Measurements from ENCODE around the gene LFNG.
A peak's percentile ranks its signal among the peaks of the same experiment; 100 is the strongest.

The LFNG gene

DNA sequence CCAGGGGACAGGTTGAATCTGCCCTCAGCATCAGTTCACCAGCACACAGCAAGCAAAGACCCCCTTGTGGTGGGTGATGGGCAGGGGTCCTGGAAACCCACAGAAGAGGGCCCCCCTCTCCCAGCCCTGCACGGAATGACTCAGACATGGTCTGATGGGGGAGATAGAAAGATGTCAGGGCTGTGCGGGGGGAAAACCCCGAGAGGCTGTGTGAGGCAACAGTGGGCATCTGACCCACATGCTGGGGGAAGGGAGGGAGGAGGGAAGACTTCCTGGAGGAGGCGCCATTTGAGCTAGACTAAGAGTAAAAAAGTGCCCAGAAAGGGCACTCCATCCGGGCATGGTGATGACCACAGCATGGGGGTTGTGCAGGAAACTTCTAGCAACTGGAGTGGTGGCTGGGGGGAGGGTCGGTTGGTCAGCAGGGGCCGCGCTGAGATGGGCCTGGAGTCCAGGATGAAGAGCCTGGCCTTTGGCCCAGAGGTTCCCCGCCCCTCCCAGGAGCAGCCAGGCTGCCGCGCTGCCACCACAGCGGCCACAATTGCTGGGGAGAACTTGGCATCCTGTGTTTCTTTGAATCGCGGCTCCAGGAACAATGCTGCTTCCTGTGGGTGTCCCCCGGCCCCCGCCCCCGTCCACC lies 2.5 kb downstream of the LFNG start:
- Mint-ChIP-seq H3K9me3 (no peaks in the 10 kb centered on the region), H3K4me3 (peak overlapping the region; percentile 100), H3K27me3 (peaks cover 8% of the 10 kb centered on the region), H3K27ac (peak overlapping the region; percentile 87), H3K36me3 (ENCODE audit: low read depth) (peaks cover 64% of the 10 kb centered on the region), H3K4me1 (ENCODE audit: low read depth) (peaks cover 74% of the 10 kb centered on the region)
- intact Hi-C loops (cut with micrococcal nuclease): loop anchor here (5.0 to 10.0 kb wide), 2 partner anchors 35 to 113 kb away; partner anchors contain the start of genes BRAT1, IQCE and TTYH3

GRCh38 chr7:2522780-2523433 lies 3.3 kb downstream of the LFNG start:
- H3K9me3 Mint-ChIP-seq: no peaks in the 10 kb centered on the region
- H3K4me3 Mint-ChIP-seq: peak overlapping the region; percentile 100
- peaks cover 73% of the 10 kb centered on the region for H3K36me3 Mint-ChIP-seq (ENCODE audit: low read depth)
- H3K27ac Mint-ChIP-seq: peak overlapping the region; percentile 87
- peaks cover 4% of the 10 kb centered on the region for H3K27me3 Mint-ChIP-seq
- peaks cover 75% of the 10 kb centered on the region for H3K4me1 Mint-ChIP-seq (ENCODE audit: low read depth)
- intact Hi-C loops (cut with micrococcal nuclease): loop anchor here (5.0 to 10.0 kb wide), 2 partner anchors 34 to 112 kb away; partner anchors contain the start of genes BRAT1, IQCE and TTYH3

DNA sequence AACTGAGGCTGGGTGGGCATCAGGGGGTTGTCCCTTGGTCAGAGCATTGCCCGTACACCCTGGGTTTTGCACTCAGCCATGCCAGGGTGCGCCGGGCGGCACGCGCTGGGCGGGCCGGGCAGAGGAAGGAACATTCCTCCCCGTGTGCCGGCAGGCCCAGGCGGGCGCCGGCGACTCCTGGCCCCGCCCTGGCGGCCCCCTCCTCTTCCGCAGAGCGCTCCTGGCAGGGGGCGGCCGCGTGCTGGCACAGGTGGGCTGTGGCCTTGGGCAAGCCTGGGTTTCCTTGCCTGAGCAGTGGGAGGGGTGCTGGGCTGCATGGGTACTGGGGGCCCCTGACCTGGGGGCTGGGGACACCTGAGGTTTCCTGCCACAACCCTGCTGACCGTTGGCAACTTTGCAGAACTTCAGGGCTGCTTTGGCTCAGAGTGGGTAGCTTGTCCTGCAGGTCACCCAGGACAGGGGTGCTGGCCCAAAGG lies 3.9 kb downstream of the LFNG start:
- intact Hi-C loops (cut with micrococcal nuclease): loop anchor here (5.0 to 10.0 kb wide), 2 partner anchors 34 to 111 kb away; partner anchors contain the start of genes BRAT1, IQCE and TTYH3
- Mint-ChIP-seq H3K4me3 (peak overlapping the region; percentile 100), H3K36me3 (ENCODE audit: low read depth) (peaks cover 79% of the 10 kb centered on the region), H3K4me1 (ENCODE audit: low read depth) (peaks cover 76% of the 10 kb centered on the region), H3K27ac (peak overlapping the region; percentile 87), H3K27me3 (no peaks in the 10 kb centered on the region), H3K9me3 (no peaks in the 10 kb centered on the region)

- peaks cover 83% of the 10 kb centered on the region for H3K4me1 Mint-ChIP-seq (ENCODE audit: low read depth)
- intact Hi-C loops (cut with micrococcal nuclease): loop anchor here (5.0 to 10.0 kb wide), 2 partner anchors 33 to 111 kb away; partner anchors contain the start of genes BRAT1, IQCE and TTYH3
- H3K27ac Mint-ChIP-seq: peak overlapping the region; percentile 87
- no peaks in the 10 kb centered on the region for H3K27me3 Mint-ChIP-seq
- H3K4me3 Mint-ChIP-seq: peak overlapping the region; percentile 100
- no peaks in the 10 kb centered on the region for H3K9me3 Mint-ChIP-seq
- H3K36me3 Mint-ChIP-seq (ENCODE audit: low read depth): peaks cover 85% of the 10 kb centered on the region
These were observed 4.6 kb downstream of the LFNG start for GRCh38 chr7:2523941-2524807.

- peak overlapping the region; percentile 98 for H3K27ac Mint-ChIP-seq
- peaks cover 83% of the 10 kb centered on the region for H3K36me3 Mint-ChIP-seq (ENCODE audit: low read depth)
- no peaks in the 10 kb centered on the region for H3K9me3 Mint-ChIP-seq
- peaks cover 91% of the 10 kb centered on the region for H3K4me1 Mint-ChIP-seq (ENCODE audit: low read depth)
- H3K27me3 Mint-ChIP-seq: no peaks in the 10 kb centered on the region
- peak overlapping the region; percentile 37 for H3K4me3 Mint-ChIP-seq
- intact Hi-C loops (cut with micrococcal nuclease): loop anchor here (5.0 to 10.0 kb wide), 3 partner anchors 32 to 110 kb away; partner anchors contain the start of genes BRAT1, IQCE and TTYH3
These were observed 5.5 kb downstream of the LFNG start for GRCh38 chr7:2524808-2525657.

GRCh38 chr7:2525658-2526630 lies 6.4 kb downstream of the LFNG start:
- peaks cover 74% of the 10 kb centered on the region for H3K36me3 Mint-ChIP-seq (ENCODE audit: low read depth)
- H3K4me3 Mint-ChIP-seq: peak overlapping the region; percentile 68
- no peaks in the 10 kb centered on the region for H3K9me3 Mint-ChIP-seq
- peaks cover 94% of the 10 kb centered on the region for H3K4me1 Mint-ChIP-seq (ENCODE audit: low read depth)
- peak overlapping the region; percentile 98 for H3K27ac Mint-ChIP-seq
- intact Hi-C loops (cut with micrococcal nuclease): loop anchor here (5.0 to 10.0 kb wide), 2 partner anchors 41 to 109 kb away; partner anchors contain the start of gene TTYH3
- no peaks in the 10 kb centered on the region for H3K27me3 Mint-ChIP-seq

DNA sequence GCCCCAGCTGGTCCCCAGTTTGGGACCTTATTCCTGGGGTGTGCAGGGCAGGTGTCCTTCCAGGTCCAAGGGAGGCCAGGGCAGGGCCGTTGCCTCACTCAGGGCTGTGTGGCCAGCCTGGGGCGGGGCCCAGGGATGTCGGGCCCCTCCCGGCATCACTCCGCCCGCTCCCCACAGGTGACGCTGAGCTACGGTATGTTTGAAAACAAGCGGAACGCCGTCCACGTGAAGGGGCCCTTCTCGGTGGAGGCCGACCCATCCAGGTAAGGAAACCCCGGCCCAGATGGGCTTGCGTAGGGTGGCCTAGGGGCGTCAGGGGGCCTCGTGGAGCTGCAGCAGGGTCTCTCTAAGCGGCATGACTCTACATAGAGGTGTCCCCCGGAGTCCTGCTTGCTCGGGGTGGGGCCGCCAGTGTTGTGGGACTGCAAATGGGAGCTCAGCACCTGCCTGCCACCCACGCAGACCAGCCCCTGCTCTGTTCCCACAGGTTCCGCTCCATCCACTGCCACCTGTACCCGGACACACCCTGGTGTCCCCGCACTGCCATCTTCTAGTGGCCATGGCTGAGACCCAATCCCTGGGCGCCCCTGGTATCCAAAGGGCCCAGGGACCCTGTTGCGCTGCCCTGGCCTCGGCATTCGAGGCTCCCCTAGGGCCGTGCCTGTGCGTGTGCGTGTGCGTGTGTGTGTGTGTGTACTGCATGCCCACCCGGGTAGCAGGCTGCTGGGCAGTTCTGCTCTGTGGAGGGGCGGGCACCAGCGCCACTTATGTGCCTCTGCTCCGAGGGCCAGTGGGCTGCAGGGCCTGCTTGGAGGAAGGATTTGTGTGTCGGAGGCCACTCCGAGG lies 7.3 kb downstream of the LFNG start:
- H3K4me3 Mint-ChIP-seq: peak overlapping the region; percentile 61
- peaks cover 98% of the 10 kb centered on the region for H3K4me1 Mint-ChIP-seq (ENCODE audit: low read depth)
- no peaks in the 10 kb centered on the region for H3K9me3 Mint-ChIP-seq
- peak overlapping the region; percentile 98 for H3K27ac Mint-ChIP-seq
- intact Hi-C loops (cut with micrococcal nuclease): loop anchor here (5.0 to 10.0 kb wide), 2 partner anchors 40 to 108 kb away; partner anchors contain the start of gene TTYH3
- peaks cover 68% of the 10 kb centered on the region for H3K36me3 Mint-ChIP-seq (ENCODE audit: low read depth)
- no peaks in the 10 kb centered on the region for H3K27me3 Mint-ChIP-seq

- intact Hi-C loops (cut with micrococcal nuclease): loop anchor here (5.0 to 10.0 kb wide), 2 partner anchors 40 to 107 kb away; partner anchors contain the start of gene TTYH3
- peak overlapping the region; percentile 98 for H3K27ac Mint-ChIP-seq
- peak overlapping the region; percentile 60 for H3K4me3 Mint-ChIP-seq
- no peaks in the 10 kb centered on the region for H3K9me3 Mint-ChIP-seq
- no peaks in the 10 kb centered on the region for H3K27me3 Mint-ChIP-seq
- peaks cover 62% of the 10 kb centered on the region for H3K36me3 Mint-ChIP-seq (ENCODE audit: low read depth)
- H3K4me1 Mint-ChIP-seq (ENCODE audit: low read depth): peaks cover 96% of the 10 kb centered on the region
These were observed 8.2 kb downstream of the LFNG start for GRCh38 chr7:2527505-2528467.

- Mint-ChIP-seq H3K27ac (peak overlapping the region; percentile 98), H3K4me1 (ENCODE audit: low read depth) (peaks cover 88% of the 10 kb centered on the region), H3K27me3 (no peaks in the 10 kb centered on the region), H3K9me3 (no peaks in the 10 kb centered on the region), H3K36me3 (ENCODE audit: low read depth) (peaks cover 55% of the 10 kb centered on the region), H3K4me3 (peak overlapping the region; percentile 59)
- intact Hi-C loops (cut with micrococcal nuclease): loop anchor here (5.0 to 10.0 kb wide), 2 partner anchors 39 to 106 kb away; partner anchors contain the start of gene TTYH3
These were observed 9.0 kb downstream of the LFNG start for GRCh38 chr7:2528481-2529095.
